Stimulated activated CD8-positive, alpha-beta memory T cell treated with anti-CD3 and anti-CD28 coated beads, Interleukin-2, amount 100 ng/mL, for 48 hours (primary cell): ENCODE data around the gene MYO1D.
"Not testable (repeated sequence)": the region's sequence is repeated elsewhere in the genome, so short reads cannot be mapped to it uniquely, and the experiment has no call there.

ENCODE experiments used
- DNase-seq, 2 donors: peaks; one replicate each; pipeline ENCODE4 v3.0.0-alpha.2; 2020; ENCODE audit warnings: low read depth in 2 of 2

Gene MYO1D

GRCh38 chr17:32731556-32732295 lies 145.2 kb downstream of the MYO1D start:
- no peak for DNase-seq

GRCh38 chr17:32727681-32728080 lies 149.2 kb downstream of the MYO1D start:
- DNase-seq: no peak

- no peak for DNase-seq
Observed at GRCh38 chr17:32725697-32726096, 151.2 kb downstream of the MYO1D start.

GRCh38 chr17:32723310-32723955 lies 153.5 kb downstream of the MYO1D start:
- DNase-seq: no peak

GRCh38 chr17:32722733-32723132 lies 154.2 kb downstream of the MYO1D start:
- no peak for DNase-seq

- DNase-seq: no peak
Observed at GRCh38 chr17:32720671-32721070, 156.3 kb downstream of the MYO1D start.

- no peak for DNase-seq
Observed at GRCh38 chr17:32719689-32720088, 157.2 kb downstream of the MYO1D start.

GRCh38 chr17:32714922-32715321 lies 162.0 kb downstream of the MYO1D start:
- DNase-seq: not testable (repeated sequence)

GRCh38 chr17:32714206-32714605 lies 162.7 kb downstream of the MYO1D start:
- DNase-seq: not testable (repeated sequence)

GRCh38 chr17:32713081-32713480 lies 163.8 kb downstream of the MYO1D start:
- no peak for DNase-seq

- no peak for DNase-seq
Observed at GRCh38 chr17:32709562-32709961, 167.4 kb downstream of the MYO1D start.

- no peak for DNase-seq
Observed at GRCh38 chr17:32701871-32702270, 175.1 kb downstream of the MYO1D start.

- DNase-seq: no peak
Observed at GRCh38 chr17:32699247-32699646, 177.7 kb downstream of the MYO1D start.

GRCh38 chr17:32697728-32698625 lies 178.9 kb downstream of the MYO1D start:
- DNase-seq: no peak

GRCh38 chr17:32696426-32696825 lies 180.5 kb downstream of the MYO1D start:
- DNase-seq: no peak

GRCh38 chr17:32695864-32696263 lies 181.1 kb downstream of the MYO1D start:
- DNase-seq: no peak

GRCh38 chr17:32693194-32693897 lies 183.6 kb downstream of the MYO1D start:
- DNase-seq: no peak

GRCh38 chr17:32692179-32692578 lies 184.7 kb downstream of the MYO1D start:
- no peak for DNase-seq

- DNase-seq: no peak
Observed at GRCh38 chr17:32689348-32689747, 187.6 kb downstream of the MYO1D start.

GRCh38 chr17:32688221-32688620 lies 188.7 kb downstream of the MYO1D start:
- DNase-seq: no peak

- DNase-seq: no peak
Observed at GRCh38 chr17:32684087-32684958, 192.6 kb downstream of the MYO1D start.
